HL-60 (cell line): ENCODE measurements around the gene AKAP8.

Experiments used
- DNase-seq, 2 experiments: peaks; one replicate each; pipeline ENCODE4 v3.0.0-alpha.2; 2010 to 2020; ENCODE audit warnings: low read depth in 1 of 2, low spot score in 1 of 2
- H3K27ac ChIP-seq: fragments of 250-450 bp; sonication (Bioruptor Pico); replicated peaks from 2 replicates; pipeline ENCODE4 v1.5.1; 2020; ENCODE audit warnings: mild to moderate bottlenecking, moderate library complexity
- H3K27me3 ChIP-seq: fragments of 250-450 bp; sonication (Bioruptor Pico); 2 replicates; pipeline ENCODE4 v1.5.1; 2021; ENCODE audit warnings: mild to moderate bottlenecking, moderate library complexity; ENCODE audit not compliant: insufficient read depth, poor library complexity, severe bottlenecking
- H3K4me3 ChIP-seq: replicated peaks from 2 replicates; pipeline ENCODE4 v1.5.1; 2011; ENCODE audit warnings: mild to moderate bottlenecking, control low read depth, low read length; ENCODE audit not compliant: insufficient read depth
- GABPA ChIP-seq: IDR thresholded peaks from 2 replicates; pipeline ENCODE4 v1.6.1; 2012; ENCODE audit warnings: low read depth
- POLR2AphosphoS5 ChIP-seq: IDR thresholded peaks from 2 replicates; pipeline ENCODE4 v1.6.1; 2012; ENCODE audit warnings: low read depth
- SPI1 ChIP-seq: IDR thresholded peaks from 2 replicates; pipeline ENCODE4 v1.6.1; 2012; ENCODE audit warnings: low read depth, mild to moderate bottlenecking, borderline replicate concordance
- TF ChIP-seq, protein P1 (sequence below): IDR thresholded peaks from 2 replicates; pipeline ENCODE4 v1.6.1; 2012; ENCODE audit warnings: low read depth; ENCODE audit not compliant: insufficient replicate concordance
- TF ChIP-seq, protein P2 (sequence below): IDR thresholded peaks from one replicate; pipeline ENCODE4 v1.5.1; 2011; ENCODE audit warnings: low read length, control low read depth, inconsistent platforms; ENCODE audit not compliant: insufficient read depth

The AKAP8 gene

DNA sequence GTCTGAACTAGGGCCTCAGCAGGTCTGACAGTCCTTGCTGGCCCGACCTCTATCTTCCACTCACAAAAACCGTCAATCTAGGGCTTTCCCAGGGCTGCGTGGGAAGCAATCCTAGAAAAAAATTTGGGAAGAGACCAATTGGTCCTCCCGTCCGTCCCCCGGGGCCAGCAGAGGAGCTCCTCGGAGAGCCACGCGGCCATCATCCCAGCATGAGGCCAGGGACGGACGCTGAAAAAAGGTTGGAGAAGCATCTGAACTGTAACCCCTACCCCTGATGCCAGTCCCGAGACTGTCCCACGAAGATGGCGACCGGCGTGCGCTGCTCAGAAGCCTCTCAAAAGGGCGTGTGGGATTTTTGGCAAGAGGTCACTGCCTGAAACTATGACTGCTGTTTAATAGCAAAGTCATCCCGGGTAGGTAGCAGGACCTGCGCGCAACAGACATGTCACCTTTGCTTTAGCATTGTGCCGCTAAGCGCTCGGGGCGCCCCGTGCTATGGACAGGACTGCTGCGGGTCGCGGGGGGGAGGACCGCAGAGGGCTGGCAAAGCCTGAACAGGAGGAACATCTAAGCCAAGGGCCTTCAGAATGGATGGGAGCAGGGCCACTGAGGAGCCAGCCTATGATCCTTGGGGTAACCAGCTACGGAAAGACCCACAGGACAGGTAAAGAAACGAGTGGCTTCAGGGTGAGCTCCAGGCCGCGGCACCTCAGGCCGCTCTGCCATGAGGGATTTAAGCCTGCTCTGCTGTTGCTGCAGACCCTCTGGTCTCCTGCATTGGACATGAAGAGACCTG is 10.6 kb downstream of the AKAP8 start:
- TF ChIP-seq, protein P1, sequence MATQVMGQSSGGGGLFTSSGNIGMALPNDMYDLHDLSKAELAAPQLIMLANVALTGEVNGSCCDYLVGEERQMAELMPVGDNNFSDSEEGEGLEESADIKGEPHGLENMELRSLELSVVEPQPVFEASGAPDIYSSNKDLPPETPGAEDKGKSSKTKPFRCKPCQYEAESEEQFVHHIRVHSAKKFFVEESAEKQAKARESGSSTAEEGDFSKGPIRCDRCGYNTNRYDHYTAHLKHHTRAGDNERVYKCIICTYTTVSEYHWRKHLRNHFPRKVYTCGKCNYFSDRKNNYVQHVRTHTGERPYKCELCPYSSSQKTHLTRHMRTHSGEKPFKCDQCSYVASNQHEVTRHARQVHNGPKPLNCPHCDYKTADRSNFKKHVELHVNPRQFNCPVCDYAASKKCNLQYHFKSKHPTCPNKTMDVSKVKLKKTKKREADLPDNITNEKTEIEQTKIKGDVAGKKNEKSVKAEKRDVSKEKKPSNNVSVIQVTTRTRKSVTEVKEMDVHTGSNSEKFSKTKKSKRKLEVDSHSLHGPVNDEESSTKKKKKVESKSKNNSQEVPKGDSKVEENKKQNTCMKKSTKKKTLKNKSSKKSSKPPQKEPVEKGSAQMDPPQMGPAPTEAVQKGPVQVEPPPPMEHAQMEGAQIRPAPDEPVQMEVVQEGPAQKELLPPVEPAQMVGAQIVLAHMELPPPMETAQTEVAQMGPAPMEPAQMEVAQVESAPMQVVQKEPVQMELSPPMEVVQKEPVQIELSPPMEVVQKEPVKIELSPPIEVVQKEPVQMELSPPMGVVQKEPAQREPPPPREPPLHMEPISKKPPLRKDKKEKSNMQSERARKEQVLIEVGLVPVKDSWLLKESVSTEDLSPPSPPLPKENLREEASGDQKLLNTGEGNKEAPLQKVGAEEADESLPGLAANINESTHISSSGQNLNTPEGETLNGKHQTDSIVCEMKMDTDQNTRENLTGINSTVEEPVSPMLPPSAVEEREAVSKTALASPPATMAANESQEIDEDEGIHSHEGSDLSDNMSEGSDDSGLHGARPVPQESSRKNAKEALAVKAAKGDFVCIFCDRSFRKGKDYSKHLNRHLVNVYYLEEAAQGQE = no peak
- no peak for TF ChIP-seq POLR2AphosphoS5
- TF ChIP-seq, protein P2, sequence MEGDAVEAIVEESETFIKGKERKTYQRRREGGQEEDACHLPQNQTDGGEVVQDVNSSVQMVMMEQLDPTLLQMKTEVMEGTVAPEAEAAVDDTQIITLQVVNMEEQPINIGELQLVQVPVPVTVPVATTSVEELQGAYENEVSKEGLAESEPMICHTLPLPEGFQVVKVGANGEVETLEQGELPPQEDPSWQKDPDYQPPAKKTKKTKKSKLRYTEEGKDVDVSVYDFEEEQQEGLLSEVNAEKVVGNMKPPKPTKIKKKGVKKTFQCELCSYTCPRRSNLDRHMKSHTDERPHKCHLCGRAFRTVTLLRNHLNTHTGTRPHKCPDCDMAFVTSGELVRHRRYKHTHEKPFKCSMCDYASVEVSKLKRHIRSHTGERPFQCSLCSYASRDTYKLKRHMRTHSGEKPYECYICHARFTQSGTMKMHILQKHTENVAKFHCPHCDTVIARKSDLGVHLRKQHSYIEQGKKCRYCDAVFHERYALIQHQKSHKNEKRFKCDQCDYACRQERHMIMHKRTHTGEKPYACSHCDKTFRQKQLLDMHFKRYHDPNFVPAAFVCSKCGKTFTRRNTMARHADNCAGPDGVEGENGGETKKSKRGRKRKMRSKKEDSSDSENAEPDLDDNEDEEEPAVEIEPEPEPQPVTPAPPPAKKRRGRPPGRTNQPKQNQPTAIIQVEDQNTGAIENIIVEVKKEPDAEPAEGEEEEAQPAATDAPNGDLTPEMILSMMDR = no peak
- TF ChIP-seq GABPA = no peak
- no peak for TF ChIP-seq SPI1
- Histone ChIP-seq H3K27me3 (no peaks in the 10 kb centered on the region), H3K4me3 (no peak overlapping the region), H3K27ac (no peak overlapping the region)
- DNase-seq = no peak

DNA sequence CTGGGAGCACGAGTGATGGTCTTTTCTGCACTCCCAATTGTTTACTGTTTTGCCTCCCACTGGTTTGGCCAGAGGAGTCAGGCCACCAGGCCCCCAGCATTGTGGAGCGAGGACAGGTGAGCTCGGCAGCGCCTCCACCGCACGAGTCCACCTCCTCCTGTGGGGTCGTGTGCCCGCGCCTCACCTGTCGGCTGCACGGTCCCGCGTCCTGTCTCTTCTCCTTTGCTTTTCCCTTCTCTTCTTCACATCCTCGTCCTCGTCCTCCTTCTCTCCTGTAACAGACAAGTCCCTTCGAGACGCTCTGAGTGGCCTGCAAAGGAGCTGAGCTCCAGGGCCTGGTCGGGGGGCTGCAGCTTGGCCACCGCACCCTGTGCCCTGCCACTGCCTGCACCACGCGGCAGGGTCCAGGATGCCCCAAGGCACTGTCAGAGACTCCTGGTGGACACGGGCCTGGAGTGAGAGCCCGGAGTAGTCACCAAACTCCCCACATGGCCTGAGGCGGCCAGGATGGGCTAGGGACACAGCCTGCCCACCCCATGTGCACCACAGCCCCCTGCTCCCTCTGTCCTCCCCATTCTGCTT is 11.4 kb downstream of the AKAP8 start:
- Histone ChIP-seq H3K4me3 (no peak overlapping the region), H3K27me3 (no peaks in the 10 kb centered on the region), H3K27ac (no peak overlapping the region)
- no peak for DNase-seq
- TF ChIP-seq, protein P1 = no peak
- no peak for TF ChIP-seq GABPA
- TF ChIP-seq SPI1 = no peak
- TF ChIP-seq POLR2AphosphoS5 = no peak
- TF ChIP-seq, protein P2 = no peak

DNA sequence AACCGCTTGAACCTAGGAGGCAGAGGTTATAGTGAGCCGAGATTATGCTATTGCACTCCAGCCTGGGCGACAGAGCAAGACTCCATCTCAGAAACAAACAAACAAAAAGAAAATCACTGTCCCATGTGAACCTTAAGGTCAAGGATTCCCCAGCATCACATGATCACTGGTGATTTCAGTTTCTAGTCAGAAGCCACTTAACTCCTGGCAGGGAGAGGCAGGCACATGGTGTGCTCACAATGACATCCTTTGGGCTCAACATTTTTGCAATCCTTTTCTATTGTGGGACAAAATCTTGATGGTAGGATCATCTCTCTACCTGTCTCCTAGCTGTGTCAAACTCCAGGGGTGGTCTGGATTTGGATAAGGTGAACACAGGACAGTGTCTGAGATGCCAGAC is 12.1 kb downstream of the AKAP8 start:
- no peak overlapping the region for H3K4me3 ChIP-seq
- DNase-seq = no peak
- no peaks in the 10 kb centered on the region for H3K27me3 ChIP-seq
- TF ChIP-seq SPI1 (no peak), POLR2AphosphoS5 (no peak), GABPA (no peak)
- TF ChIP-seq, protein P2 = no peak
- TF ChIP-seq, protein P1 = no peak
- H3K27ac ChIP-seq = no peak overlapping the region
